ENCODE measurements around the gene TRIM7. TPM values are rescaled to one million over a fixed set of nuclear protein-coding genes. Genes with fewer than 3 reads are reported as not detected.
A peak's percentile ranks its signal among the peaks of the same experiment; 100 is the strongest.
"Not testable (repeated sequence)": the region's sequence is repeated elsewhere in the genome, so short reads cannot be mapped to it uniquely, and the experiment has no call there.

TRIM7 gene
- total RNA-seq, 1 donor from 2014 or later = 14.4 TPM

GRCh38 chr5:181167814-181168488, 37.0 kb downstream of the TRIM7 start:
- no peak for ATAC-seq
- no peak for DNase-seq (ENCODE audit: missing footprints)
- intact Hi-C loops (cut with DNase I) = no loop called here

GRCh38 chr5:181166812-181167733, 37.9 kb downstream of the TRIM7 start:
- DNase-seq (ENCODE audit: missing footprints) (no peak), ATAC-seq (no peak)
- intact Hi-C loops (cut with DNase I) = no loop called here

- intact Hi-C loops (cut with DNase I) = no loop called here
- no peak for ATAC-seq
- no peak for DNase-seq (ENCODE audit: missing footprints)
Observed at GRCh38 chr5:181164076-181164952, 40.7 kb downstream of the TRIM7 start.

DNA sequence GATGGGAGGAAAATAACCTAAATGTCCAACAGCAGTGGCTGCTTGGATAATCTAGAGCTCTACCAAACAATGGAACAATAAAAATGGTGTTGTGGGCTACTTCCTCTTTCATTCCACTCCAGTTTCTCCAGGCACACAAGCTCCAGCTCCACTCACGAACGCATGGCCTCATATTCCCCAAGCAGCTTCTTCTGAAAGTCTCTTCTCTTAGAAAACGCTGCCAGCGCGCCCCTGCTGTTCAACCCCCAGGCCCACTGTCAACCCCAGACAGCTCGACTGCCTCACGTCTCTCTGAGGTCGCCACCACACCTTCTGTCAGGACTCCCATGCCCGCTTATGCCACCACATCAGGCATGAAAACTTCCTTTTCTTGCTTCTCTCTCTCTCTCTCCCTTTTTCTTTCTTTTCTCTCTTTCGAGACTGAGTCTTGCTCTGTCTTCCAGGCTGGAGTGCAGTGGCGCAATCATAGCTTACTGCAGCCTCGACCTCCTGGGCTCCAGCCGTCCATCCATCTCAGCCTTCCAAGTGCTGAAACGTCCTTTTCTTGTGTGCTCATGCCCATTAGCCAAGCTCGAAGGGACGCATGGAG, 41.4 kb downstream of the TRIM7 start:
- ATAC-seq (no peak), DNase-seq (ENCODE audit: missing footprints) (no peak)
- intact Hi-C loops (cut with DNase I) = no loop called here

DNA sequence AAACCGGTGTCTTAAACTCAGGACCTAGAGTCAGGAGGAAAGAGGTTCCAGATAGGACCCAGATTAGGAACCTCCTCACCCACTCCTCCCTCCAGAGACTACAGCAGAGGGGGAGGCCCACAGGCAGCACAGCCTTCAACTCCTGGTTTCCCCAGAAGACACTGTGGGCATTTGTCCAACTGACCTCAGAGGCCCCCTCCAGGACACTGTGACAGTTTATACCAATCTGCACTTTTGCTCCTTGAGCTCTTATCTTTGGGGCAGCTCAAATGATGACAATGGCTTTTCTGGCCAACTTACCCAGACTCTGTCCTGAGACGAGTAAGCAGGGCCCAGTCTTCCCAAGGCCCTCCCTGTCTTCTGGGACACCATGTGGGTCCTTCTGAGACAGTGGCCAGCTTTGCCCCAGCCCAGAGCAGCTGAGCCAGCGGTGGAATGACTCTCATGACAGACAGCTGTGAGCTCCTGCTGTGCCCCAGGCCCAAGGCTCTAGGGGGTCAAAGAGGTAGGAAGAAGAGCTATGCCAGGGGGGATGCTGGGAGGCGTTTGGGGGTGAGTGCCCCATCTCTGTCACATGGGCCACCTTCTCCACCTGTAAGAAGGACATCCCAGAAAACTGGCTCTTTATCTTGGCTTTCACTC, 43.3 kb downstream of the TRIM7 start:
- no peak for DNase-seq (ENCODE audit: missing footprints)
- intact Hi-C loops (cut with DNase I) = no loop called here
- no peak for ATAC-seq

- DNase-seq (ENCODE audit: missing footprints); ATAC-seq; intact Hi-C loops (cut with DNase I): not testable (repeated sequence)
Observed at GRCh38 chr5:181160755-181161533, 44.1 kb downstream of the TRIM7 start.

- ATAC-seq (peak; percentile 41), DNase-seq (ENCODE audit: missing footprints) (peak; percentile 81)
- intact Hi-C loops (cut with DNase I) = no loop called here
Observed at GRCh38 chr5:181160152-181160754, 44.7 kb downstream of the TRIM7 start.

GRCh38 chr5:181159286-181160151, 45.5 kb downstream of the TRIM7 start:
- peak; percentile 94 for ATAC-seq
- intact Hi-C loops (cut with DNase I) = loop anchor here (10.0 kb wide), 2 partner anchors 295 to 375 kb away; partner anchors contain the start of gene ZFP62
- peak; percentile 91 for DNase-seq (ENCODE audit: missing footprints)

DNA sequence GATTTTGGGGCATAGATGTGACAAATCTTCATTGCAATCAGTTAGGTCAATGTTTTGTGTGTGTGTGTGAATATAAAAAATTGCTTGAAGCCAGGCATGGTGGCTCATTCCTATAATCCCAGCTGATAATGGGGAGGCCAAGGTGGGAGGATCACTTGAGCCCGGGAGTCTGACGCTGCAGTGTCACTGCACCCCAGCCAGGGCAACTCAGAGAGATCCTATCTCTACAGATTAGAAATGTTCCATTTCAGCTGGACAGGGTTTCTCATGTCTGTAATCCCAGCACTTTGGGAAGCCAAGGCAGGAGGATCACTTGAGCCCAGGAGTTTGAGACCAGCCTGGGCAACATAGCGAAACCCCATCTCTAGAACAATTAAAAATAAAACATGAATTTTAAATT, 46.1 kb downstream of the TRIM7 start:
- intact Hi-C loops (cut with DNase I) = loop anchor here (10.0 kb wide), 2 partner anchors 294 to 374 kb away; partner anchors contain the start of gene ZFP62
- no peak for ATAC-seq

GRCh38 chr5:181156758-181157157, 48.2 kb downstream of the TRIM7 start:
- ATAC-seq (no peak), DNase-seq (ENCODE audit: missing footprints) (no peak)
- intact Hi-C loops (cut with DNase I) = loop anchor here (10.0 kb wide), 2 partner anchors 292 to 372 kb away; partner anchors contain the start of gene ZFP62

More for the DNA sequence above, 46.1 kb downstream of the TRIM7 start:
- no peak for DNase-seq (ENCODE audit: missing footprints)

DNA sequence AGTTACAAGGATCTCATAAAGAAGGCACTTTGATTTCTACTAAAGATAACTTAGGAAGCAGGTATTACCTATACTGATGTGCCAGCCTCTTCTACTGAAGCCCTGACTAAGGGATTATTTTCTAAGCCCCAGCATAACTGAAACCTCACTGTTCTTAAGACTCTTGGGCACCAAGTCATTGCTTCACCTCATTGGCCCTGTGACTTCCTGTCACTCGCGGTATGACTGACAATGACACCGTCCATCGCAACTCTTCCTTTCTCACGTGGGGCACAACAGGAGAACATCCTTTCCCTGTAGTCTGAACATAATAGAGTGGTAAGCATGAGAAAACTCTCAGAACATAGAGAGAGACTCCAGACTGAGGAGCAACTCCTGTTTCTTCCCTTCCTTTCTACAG, 51.2 kb downstream of the TRIM7 start:
- intact Hi-C loops (cut with DNase I) = loop anchor here (10.0 kb wide), 2 partner anchors 289 to 369 kb away; partner anchors contain the start of gene ZFP62
- DNase-seq (ENCODE audit: missing footprints) (no peak), ATAC-seq (no peak)

GRCh38 chr5:181152406-181152805, 52.6 kb downstream of the TRIM7 start:
- DNase-seq (ENCODE audit: missing footprints) (no peak), ATAC-seq (no peak)
- intact Hi-C loops (cut with DNase I) = loop anchor here (10.0 kb wide), 2 partner anchors 288 to 368 kb away; partner anchors contain the start of gene ZFP62

GRCh38 chr5:181151146-181151545, 53.9 kb downstream of the TRIM7 start:
- ATAC-seq (no peak), DNase-seq (ENCODE audit: missing footprints) (no peak)

GRCh38 chr5:181149806-181150733, 54.9 kb downstream of the TRIM7 start:
- DNase-seq (ENCODE audit: missing footprints) (no peak), ATAC-seq (no peak)
- intact Hi-C loops (cut with DNase I) = loop anchor here (10.0 kb wide), 2 partner anchors 285 to 365 kb away; partner anchors contain the start of gene ZFP62

More at GRCh38 chr5:181151146-181151545, 53.9 kb downstream of the TRIM7 start:
- intact Hi-C loops (cut with DNase I) = loop anchor here (10.0 kb wide), 2 partner anchors 286 to 366 kb away; partner anchors contain the start of gene ZFP62

- intact Hi-C loops (cut with DNase I) = no loop called here
- DNase-seq (ENCODE audit: missing footprints) = no peak
- ATAC-seq = no peak
Observed at GRCh38 chr5:181149355-181149754, 55.6 kb downstream of the TRIM7 start.

Measured in Right ventricle myocardium inferior (tissue), 1 donor.